ENCODE results near the gene GPR31. TPM values are rescaled to one million over a fixed set of nuclear protein-coding genes. Genes with fewer than 3 reads are reported as not detected.

The GPR31 gene
- total RNA-seq, 1 experiment from 2014 or later: not detected

GRCh38 chr6:167122827-167123657 lies 34.7 kb downstream of the GPR31 start, which contains the start of gene CCR6:
TSS of gene CCR6 (plus strand) at chr6:167123096. CDS start at chr6:167136135, 13,039 bp downstream.
- ChIA-PET POLR2A (ENCODE audit: unreplicated experiment) (no interaction called here), CTCF (no interaction called here)
- Histone ChIP-seq H3K4me3 (no peak within 1 kb of the TSS), H3K9me2 (ENCODE audit: insufficient read depth) (no peaks in the 10 kb centered on the region), H4K20me1 (ENCODE audit: insufficient read depth) (no peaks in the 10 kb centered on the region), H3K4me2 (no peak within 1 kb of the TSS), H3K9me3 (ENCODE audit: insufficient read depth, low read depth) (no peaks in the 10 kb centered on the region), H3F3A (ENCODE audit: insufficient read depth, low read depth) (no peaks in the 10 kb centered on the region), H3K36me3 (ENCODE audit: low read depth) (no peaks in the 10 kb centered on the region), H3K27me3 (ENCODE audit: insufficient read depth, low read depth) (peaks cover 75% of the 10 kb centered on the region), H3K4me1 (replicated peaks; ENCODE audit: insufficient read depth) (no peaks in the 10 kb centered on the region), H3K27ac (no peak within 1 kb of the TSS), H2AFZ (no peak within 1 kb of the TSS), H3K79me2 (ENCODE audit: low read depth) (no peaks in the 10 kb centered on the region)
- DNase-seq: no peak
- intact Hi-C loops (cut with micrococcal nuclease; ENCODE audit: unreplicated experiment): no loop called here
- BruUV-seq (replicated peaks): no TSS peak
- TF ChIP-seq EZH2 (IDR thresholded peaks at IDR 0.05; ENCODE audit: low read depth) (no peak), CTCF (conservative IDR thresholded peaks at IDR 0.05) (no peak)

- CTCF ChIA-PET: no interaction called here
Measured at GRCh38 chr6:167122041-167122826, 35.5 kb downstream of the GPR31 start.

More at GRCh38 chr6:167122041-167122826, 35.5 kb downstream of the GPR31 start:
- Histone ChIP-seq H3K9me3 (ENCODE audit: insufficient read depth, low read depth) (no peaks in the 10 kb centered on the region), H3K36me3 (ENCODE audit: low read depth) (no peaks in the 10 kb centered on the region), H3K79me2 (ENCODE audit: low read depth) (no peaks in the 10 kb centered on the region), H3K9me2 (ENCODE audit: insufficient read depth) (no peaks in the 10 kb centered on the region), H3F3A (ENCODE audit: insufficient read depth, low read depth) (no peaks in the 10 kb centered on the region), H4K20me1 (ENCODE audit: insufficient read depth) (no peaks in the 10 kb centered on the region), H3K27ac (no peak overlapping the region), H3K4me2 (no peak overlapping the region), H3K27me3 (ENCODE audit: insufficient read depth, low read depth) (peaks cover 75% of the 10 kb centered on the region), H3K4me1 (replicated peaks; ENCODE audit: insufficient read depth) (no peaks in the 10 kb centered on the region), H2AFZ (no peak overlapping the region), H3K4me3 (no peak overlapping the region)
- TF ChIP-seq EZH2 (IDR thresholded peaks at IDR 0.05; ENCODE audit: low read depth) (no peak; the same call in 1 of the 2 replicates), CTCF (conservative IDR thresholded peaks at IDR 0.05) (no peak)
- intact Hi-C loops (cut with micrococcal nuclease; ENCODE audit: unreplicated experiment): no loop called here
- no peak for DNase-seq
- BruUV-seq (replicated peaks): no TSS peak
- POLR2A ChIA-PET (ENCODE audit: unreplicated experiment): no interaction called here
